Fibroblast of skin of left quadriceps (primary cell): ENCODE measurements around the gene ADGRL3.

Source experiments
- DNase-seq, 2 experiments: peaks; one replicate each; pipeline ENCODE4 v3.0.0-alpha.2; 2013; ENCODE audit warnings: low read depth in 2 of 2

The ADGRL3 gene

DNA sequence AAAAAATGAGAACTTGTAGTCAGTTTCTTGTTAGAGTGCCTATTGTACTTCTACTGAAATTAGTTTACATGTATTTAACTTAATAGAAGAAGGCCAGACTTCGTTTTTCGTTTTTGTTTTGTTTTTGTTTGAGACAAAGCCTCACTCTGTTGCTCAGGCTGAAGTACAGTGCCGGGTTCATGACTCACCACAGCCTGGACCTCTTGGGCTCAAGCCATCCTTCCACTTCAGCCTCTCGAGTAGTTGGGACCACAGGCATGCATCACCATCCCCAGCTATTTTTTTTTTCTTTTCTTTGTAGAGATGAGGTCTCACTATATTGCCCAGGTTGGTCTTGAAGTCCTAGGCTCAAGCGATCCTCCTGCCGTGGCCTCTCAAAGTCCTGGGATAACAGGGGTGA lies 793.9 kb downstream of the ADGRL3 start:
- DNase-seq: peak; percentile 14 to 24

DNA sequence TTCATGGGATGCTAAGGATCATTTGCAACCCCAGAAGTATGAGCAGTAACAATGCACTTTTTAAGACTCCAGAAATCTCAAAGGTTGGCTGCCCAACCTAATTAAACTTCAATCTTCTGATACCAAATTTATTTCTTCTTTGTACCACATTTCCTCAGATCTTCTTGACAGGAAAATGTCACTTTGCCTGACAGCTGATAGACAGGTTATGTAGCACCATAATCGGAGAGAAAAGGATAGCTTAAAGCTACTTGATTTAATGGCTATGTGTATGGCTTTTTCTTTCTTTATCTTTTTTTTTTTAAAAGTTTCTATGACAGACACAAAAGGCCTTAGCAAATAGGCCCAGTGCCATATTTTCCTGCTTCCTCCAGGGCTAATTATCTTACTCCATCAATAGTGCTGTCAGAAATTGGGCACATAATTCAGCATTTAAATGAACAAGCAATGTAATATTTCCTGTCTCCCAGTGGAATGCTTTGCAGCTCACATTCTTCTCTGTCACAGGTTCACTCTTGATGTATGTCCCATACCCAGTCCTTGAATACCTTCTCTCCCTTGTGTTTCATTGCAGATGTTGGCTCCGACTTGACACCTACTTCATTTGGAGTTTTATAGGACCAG lies 795.7 kb downstream of the ADGRL3 start:
- DNase-seq: no peak

DNA sequence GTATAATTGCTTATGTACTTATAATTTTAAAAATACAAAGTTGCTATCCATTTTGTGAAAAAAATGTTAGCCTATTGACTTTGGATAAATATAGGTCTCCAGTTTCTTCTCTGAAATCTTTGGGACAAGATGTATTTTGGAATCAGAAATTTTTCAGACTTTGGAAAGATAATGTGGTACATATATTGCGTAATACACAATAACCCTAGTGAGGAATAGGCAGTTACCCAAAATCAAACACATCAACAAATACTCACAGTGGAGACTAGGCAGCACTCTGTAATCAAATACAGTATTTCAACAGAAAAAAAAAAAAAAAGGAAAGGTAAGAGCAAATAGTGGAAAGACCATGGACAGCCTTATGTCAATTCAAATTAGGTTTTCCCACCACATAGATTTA lies 796.8 kb downstream of the ADGRL3 start:
- DNase-seq: no peak

- no peak for DNase-seq
Measured at GRCh38 chr4:61997831-61998230, 797.7 kb downstream of the ADGRL3 start.

- no peak for DNase-seq
Measured at GRCh38 chr4:62003695-62004094, 803.6 kb downstream of the ADGRL3 start.

DNA sequence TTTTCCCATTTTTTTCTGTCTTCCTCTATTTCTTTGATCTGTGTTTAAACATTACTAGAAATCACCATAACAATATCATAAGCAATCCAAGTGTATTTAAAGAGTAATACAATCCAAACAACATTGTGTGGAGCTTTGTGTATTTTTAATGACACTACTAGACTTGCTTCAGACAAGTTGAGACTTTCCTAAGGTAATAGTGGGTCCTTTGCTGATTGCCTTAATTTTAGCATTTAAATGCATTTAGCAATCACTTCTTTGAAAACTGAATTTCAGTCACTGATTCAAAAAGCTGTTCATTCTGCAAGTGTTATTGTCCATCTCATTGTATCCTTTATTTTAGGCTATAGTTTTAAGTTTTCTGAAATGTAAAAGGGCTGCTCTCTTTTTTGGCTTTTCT lies 804.8 kb downstream of the ADGRL3 start:
- DNase-seq: no peak

GRCh38 chr4:62006108-62006507 lies 806.0 kb downstream of the ADGRL3 start:
- no peak for DNase-seq

- DNase-seq: peak; percentile 38 to 42
Measured at GRCh38 chr4:62015043-62015739, 815.1 kb downstream of the ADGRL3 start.

DNA sequence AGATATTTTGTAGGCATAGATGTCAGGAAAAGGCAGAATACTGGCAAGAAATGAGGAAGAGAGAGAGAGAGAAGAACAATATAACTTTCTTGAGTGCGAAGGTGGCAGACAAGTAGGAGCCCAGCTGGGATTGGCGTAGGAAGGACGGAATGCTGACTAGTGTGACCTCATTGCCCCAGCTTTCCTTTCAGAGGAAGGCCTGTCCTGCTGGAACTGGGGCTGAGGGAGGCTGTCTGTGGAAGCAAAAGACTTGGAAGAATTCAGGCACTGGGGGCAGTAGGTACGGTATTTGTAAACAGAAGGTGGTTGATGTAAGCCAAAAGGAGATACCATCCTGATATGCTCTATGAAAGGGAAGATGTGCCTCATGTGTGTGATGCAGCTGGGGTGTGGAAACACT lies 818.4 kb downstream of the ADGRL3 start:
- no peak for DNase-seq

DNA sequence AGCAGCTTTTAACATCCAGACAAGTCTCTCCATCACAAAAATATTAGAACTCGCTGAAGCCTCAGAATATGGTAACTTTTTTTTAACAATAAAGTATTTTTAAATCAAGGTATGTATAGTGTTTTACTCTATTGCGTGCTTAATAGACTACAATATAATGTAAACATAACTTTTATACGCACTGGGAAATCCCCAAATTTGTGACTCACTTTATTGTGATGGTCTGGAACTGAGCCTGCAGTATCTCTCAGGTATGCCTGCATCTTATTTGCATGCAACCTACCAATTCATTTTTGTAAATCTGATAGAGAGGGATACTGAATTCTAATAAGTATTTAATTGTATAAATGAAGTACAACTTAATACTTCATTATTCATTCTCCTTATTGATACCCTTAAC lies 823.5 kb downstream of the ADGRL3 start:
- DNase-seq: no peak

GRCh38 chr4:62028745-62029144 lies 828.6 kb downstream of the ADGRL3 start:
- no peak for DNase-seq

DNA sequence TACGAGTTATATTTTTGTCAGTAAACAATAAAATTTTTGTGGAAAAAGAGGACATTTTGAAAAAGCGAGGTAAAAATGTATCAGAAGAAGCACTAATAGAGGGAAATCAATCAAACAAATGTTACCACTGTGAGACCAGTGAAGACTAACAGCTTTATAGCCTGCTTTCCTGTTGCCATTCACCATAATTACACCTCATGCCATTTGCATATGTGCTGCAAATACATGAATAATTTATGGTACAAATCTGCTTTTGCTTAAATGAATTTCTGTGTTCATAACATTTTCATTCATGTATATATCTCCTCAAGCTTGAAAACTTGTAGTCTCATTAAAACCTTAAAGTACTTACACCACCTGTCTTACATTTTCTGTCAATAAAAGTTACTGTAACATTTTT lies 830.8 kb downstream of the ADGRL3 start:
- DNase-seq: no peak

GRCh38 chr4:62037571-62037970 lies 837.4 kb downstream of the ADGRL3 start:
- DNase-seq: no peak

GRCh38 chr4:62051332-62051731 lies 851.2 kb downstream of the ADGRL3 start:
- DNase-seq: no peak

DNA sequence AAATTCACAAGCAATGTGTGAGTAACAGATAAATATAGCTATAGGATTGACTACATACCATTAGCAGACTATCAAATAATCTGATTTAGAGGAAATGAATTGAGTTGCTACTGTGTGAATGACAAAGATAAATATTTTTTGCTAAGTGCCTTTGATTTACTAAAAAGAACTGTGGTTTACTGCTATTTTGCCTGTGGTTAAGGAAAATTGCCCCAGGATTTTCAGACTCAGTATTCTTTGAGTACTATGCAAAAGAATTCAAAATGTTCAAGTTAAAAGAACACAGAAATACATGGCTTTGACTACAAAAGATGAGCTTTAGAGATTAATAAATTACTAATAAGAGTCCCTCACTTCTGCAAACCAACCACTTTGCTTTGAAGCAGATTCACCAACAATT lies 853.8 kb downstream of the ADGRL3 start:
- DNase-seq: no peak

DNA sequence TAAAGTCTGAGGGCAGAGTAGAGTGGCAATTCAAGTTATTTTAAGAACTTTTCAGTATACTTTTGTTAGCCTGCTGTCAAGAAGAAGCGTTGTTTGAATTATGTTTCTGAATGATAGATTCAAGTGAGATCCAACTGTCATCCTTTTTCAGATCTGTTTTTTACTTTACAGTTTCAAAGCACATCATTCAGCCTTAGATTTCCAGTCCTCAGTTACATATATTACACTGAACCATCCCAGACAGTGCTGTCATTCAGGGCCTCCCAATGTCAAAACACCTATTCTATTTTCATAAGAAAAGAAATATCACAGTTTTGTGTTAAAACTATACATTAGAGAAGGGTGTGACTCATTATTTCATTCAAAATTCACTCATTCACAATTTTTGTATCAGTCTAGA lies 856.9 kb downstream of the ADGRL3 start:
- DNase-seq: no peak

DNA sequence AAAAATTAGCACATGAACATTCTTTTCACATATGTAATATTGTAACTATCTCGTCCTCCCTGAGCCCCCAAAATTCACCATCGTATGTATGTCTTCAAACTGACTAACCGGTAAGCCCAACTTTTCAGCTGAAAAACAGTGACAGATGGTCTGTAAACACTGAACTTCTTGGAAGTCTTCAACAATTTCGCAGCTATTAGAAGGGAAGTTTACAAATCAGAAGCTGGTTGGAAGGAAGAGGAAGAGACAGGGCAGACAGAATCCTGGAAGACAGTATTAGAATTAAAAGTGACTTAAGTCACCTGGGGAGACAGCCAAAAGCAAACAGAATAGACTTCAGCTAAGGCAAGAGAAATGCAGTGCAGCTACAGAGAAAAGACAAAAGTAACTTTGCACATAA lies 858.4 kb downstream of the ADGRL3 start:
- DNase-seq: no peak

DNA sequence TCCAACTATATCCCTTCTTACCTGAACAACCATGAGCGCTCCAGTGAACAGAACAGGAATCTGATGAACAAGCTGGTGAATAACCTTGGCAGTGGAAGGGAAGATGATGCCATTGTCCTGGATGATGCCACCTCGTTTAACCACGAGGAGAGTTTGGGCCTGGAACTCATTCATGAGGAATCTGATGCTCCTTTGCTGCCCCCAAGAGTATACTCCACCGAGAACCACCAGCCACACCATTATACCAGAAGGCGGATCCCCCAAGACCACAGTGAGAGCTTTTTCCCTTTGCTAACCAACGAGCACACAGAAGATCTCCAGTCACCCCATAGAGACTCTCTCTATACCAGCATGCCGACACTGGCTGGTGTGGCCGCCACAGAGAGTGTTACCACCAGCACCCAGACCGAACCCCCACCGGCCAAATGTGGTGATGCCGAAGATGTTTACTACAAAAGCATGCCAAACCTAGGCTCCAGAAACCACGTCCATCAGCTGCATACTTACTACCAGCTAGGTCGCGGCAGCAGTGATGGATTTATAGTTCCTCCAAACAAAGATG lies 870.2 kb downstream of the ADGRL3 start:
- no peak for DNase-seq

DNA sequence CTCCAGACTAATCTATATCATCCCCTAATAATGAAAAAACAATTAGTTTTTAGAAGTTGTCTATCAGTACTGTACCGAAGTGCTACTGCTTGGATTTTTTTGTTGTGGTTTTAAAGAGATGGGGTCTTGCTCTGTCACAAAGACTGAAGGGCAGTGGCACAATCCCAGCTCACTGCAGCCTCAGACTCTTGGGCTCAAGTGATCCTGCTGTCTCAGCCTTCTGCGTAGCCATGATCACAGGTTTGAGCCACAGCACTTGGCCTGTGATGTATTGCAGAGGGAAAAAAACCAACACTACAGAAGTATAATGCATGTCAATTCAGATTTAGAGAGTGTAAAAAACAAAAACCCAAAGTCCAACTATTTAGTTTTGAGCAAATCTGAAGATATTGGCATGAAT lies 875.0 kb downstream of the ADGRL3 start:
- no peak for DNase-seq

DNA sequence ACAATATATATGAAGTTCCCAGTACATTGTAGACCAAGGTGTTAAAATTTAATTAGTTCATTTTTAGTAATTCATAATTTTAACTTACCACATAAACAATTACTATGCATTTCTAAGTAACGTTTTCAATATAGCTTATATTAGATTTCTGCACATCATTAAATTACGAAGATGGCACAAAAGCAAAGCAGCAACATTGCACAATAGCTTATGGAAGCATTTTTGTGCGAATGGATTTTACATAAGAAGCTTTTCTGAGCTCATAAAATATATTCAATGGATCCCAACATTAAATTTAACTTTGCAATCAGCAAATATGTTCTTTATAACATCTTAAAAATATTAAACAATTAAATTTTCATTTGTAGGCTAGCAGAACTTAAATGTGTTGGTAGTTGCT lies 875.4 kb downstream of the ADGRL3 start:
- DNase-seq: no peak

- DNase-seq: no peak
Measured at GRCh38 chr4:62077406-62077805, 877.3 kb downstream of the ADGRL3 start.

DNA sequence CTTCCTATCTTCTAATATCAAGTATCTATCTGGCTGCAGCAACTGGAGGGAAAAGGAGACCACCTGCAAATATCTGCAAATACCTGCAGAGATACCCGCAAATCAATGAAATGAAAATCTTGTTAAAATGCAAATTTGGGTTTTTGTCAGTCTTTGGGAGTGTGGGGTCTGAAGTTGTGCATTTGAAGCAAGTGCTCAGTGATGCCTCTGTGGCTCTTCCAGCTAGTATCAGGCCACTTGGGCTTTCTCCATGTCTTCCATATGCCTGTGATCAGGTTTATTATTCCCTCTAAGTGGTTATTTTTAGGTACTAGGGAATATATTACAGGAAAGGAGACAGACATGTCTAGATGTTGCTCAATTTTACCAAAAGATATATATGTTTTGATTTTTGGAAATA lies 880.3 kb downstream of the ADGRL3 start:
- DNase-seq: no peak

DNA sequence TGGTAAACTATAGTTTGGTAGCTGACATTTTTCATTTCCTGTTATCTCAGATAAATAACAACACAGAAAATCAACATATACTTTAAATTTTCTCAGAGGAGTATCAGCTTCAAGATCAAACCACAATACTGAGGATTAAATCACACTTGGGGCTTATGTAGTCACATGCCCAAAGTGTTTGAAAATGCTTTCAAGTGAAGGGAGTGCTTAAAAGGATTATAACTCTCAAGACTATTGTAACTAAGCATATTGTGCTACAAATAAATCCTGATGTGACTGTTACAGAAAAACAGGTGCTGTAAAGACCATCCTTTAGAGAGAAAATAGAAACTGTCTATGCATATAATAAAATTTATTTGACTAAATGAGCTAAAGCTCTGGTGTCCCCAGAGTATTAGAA lies 887.6 kb downstream of the ADGRL3 start:
- DNase-seq: no peak

- no peak for DNase-seq
Measured at GRCh38 chr4:62093735-62094134, 893.6 kb downstream of the ADGRL3 start.
